Measurements from ENCODE around the gene GLB1L. TPM values are rescaled to one million over a fixed set of nuclear protein-coding genes. Genes with fewer than 3 reads are reported as not detected.
"Not testable (repeated sequence)": the region's sequence is repeated elsewhere in the genome, so short reads cannot be mapped to it uniquely, and the experiment has no call there.

The GLB1L gene
- total and polyA plus RNA-seq, 2 experiments from 2014 or later, result 3.4 to 13.5 TPM

- H3K9me3 ChIP-seq (ENCODE audit: low read depth), result no peaks in the 10 kb centered on the region
- in situ Hi-C loops (cut with MboI), result no loop called here
- peaks cover 11% of the 10 kb centered on the region; the same call in 1 of the 2 replicates for H3K4me1 ChIP-seq (ENCODE audit: insufficient read depth)
- no peak for DNase-seq
- no peaks in the 10 kb centered on the region for H3K27me3 ChIP-seq (replicated peaks; ENCODE audit: insufficient read depth)
- H3K9me2 ChIP-seq (ENCODE audit: insufficient read depth), result no peaks in the 10 kb centered on the region
- no peaks in the 10 kb centered on the region for H4K20me1 ChIP-seq (ENCODE audit: insufficient read depth)
- peaks cover 17% of the 10 kb centered on the region for H3F3A ChIP-seq (ENCODE audit: insufficient read depth)
- peak overlapping the region; percentile 88 for H2AFZ ChIP-seq
- H3K36me3 ChIP-seq (ENCODE audit: low read depth), result no peaks in the 10 kb centered on the region
- TF ChIP-seq EZH2phosphoT487 (IDR thresholded peaks at IDR 0.05; ENCODE audit: insufficient read depth, low read depth) (no peak), EZH2 (IDR thresholded peaks at IDR 0.05; ENCODE audit: insufficient read depth, poor library complexity, severe bottlenecking) (no peak)
- 23 to 27% methylated on average over 7 of the region's 7 CpGs for WGBS, 2 experiments (ENCODE audit: low coverage in 1 of 2, low lambda C conversion rate in 2 of 2, missing lambda C conversion rate in 2 of 2)
- 0 out of 2 replicates have a peak, but pooled peaks cover 3% of the 10 kb centered on the region for H3K79me2 ChIP-seq (ENCODE audit: insufficient read depth)
- H3K9ac ChIP-seq, result peak overlapping the region; percentile 77
- H3K27ac ChIP-seq, result peak overlapping the region; percentile 69
- peak overlapping the region; percentile 93 for H3K4me2 ChIP-seq (ENCODE audit: unreplicated experiment)
- H3K4me3 ChIP-seq, result peak overlapping the region; percentile 78
Measured at GRCh38 chr2:219205981-219206327, 39.3 kb downstream of the GLB1L start.

GRCh38 chr2:219205165-219205538 is 40.1 kb downstream of the GLB1L start:
- Histone ChIP-seq H3K4me3 (no peak overlapping the region), H4K20me1 (ENCODE audit: insufficient read depth) (no peaks in the 10 kb centered on the region), H2AFZ (no peak overlapping the region), H3F3A (ENCODE audit: insufficient read depth) (peaks cover 17% of the 10 kb centered on the region), H3K27me3 (replicated peaks; ENCODE audit: insufficient read depth) (no peaks in the 10 kb centered on the region), H3K9me2 (ENCODE audit: insufficient read depth) (no peaks in the 10 kb centered on the region), H3K9me3 (ENCODE audit: low read depth) (no peaks in the 10 kb centered on the region), H3K36me3 (ENCODE audit: low read depth) (no peaks in the 10 kb centered on the region), H3K27ac (no peak overlapping the region), H3K9ac (no peak overlapping the region), H3K79me2 (ENCODE audit: insufficient read depth) (0 out of 2 replicates have a peak, but pooled peaks cover 3% of the 10 kb centered on the region), H3K4me1 (ENCODE audit: insufficient read depth) (peaks cover 11% of the 10 kb centered on the region; the same call in 1 of the 2 replicates), H3K4me2 (ENCODE audit: unreplicated experiment) (no peak overlapping the region)
- in situ Hi-C loops (cut with MboI), result no loop called here
- WGBS, 2 experiments (ENCODE audit: low coverage in 1 of 2, low lambda C conversion rate in 2 of 2, missing lambda C conversion rate in 2 of 2), result 78 to 79% methylated on average over 5 of the region's 5 CpGs
- no peak for TF ChIP-seq EZH2phosphoT487 (IDR thresholded peaks at IDR 0.05; ENCODE audit: insufficient read depth, low read depth)
- DNase-seq, result no peak

- no peak overlapping the region for H3K9ac ChIP-seq
- DNase-seq, result no peak
- H3F3A ChIP-seq (ENCODE audit: insufficient read depth), result peaks cover 17% of the 10 kb centered on the region
- no peaks in the 10 kb centered on the region for H4K20me1 ChIP-seq (ENCODE audit: insufficient read depth)
- H3K9me2 ChIP-seq (ENCODE audit: insufficient read depth), result no peaks in the 10 kb centered on the region
- H3K27ac ChIP-seq, result no peak overlapping the region
- WGBS, 2 experiments (ENCODE audit: low coverage in 1 of 2, low lambda C conversion rate in 2 of 2, missing lambda C conversion rate in 2 of 2), result 70 to 73% methylated on average over 7 of the region's 7 CpGs
- 0 out of 2 replicates have a peak, but pooled peaks cover 3% of the 10 kb centered on the region for H3K79me2 ChIP-seq (ENCODE audit: insufficient read depth)
- no peak overlapping the region for H3K4me3 ChIP-seq
- H3K9me3 ChIP-seq (ENCODE audit: low read depth), result no peaks in the 10 kb centered on the region
- no peak for TF ChIP-seq EZH2phosphoT487 (IDR thresholded peaks at IDR 0.05; ENCODE audit: insufficient read depth, low read depth)
- TF ChIP-seq EZH2 (IDR thresholded peaks at IDR 0.05; ENCODE audit: insufficient read depth, poor library complexity, severe bottlenecking), result no peak
- H3K36me3 ChIP-seq (ENCODE audit: low read depth), result no peaks in the 10 kb centered on the region
- in situ Hi-C loops (cut with MboI), result no loop called here
- peaks cover 11% of the 10 kb centered on the region; the same call in 1 of the 2 replicates for H3K4me1 ChIP-seq (ENCODE audit: insufficient read depth)
- H3K4me2 ChIP-seq (ENCODE audit: unreplicated experiment), result no peak overlapping the region
- H2AFZ ChIP-seq, result no peak overlapping the region
- no peaks in the 10 kb centered on the region for H3K27me3 ChIP-seq (replicated peaks; ENCODE audit: insufficient read depth)
Measured at GRCh38 chr2:219204425-219205164, 40.6 kb downstream of the GLB1L start.

- in situ Hi-C loops (cut with MboI); H3K79me2 ChIP-seq (ENCODE audit: insufficient read depth); H3K36me3 ChIP-seq (ENCODE audit: low read depth); DNase-seq; H3F3A ChIP-seq (ENCODE audit: insufficient read depth); H3K4me2 ChIP-seq (ENCODE audit: unreplicated experiment); H3K9me2 ChIP-seq (ENCODE audit: insufficient read depth); H2AFZ ChIP-seq; H3K27ac ChIP-seq; H3K9me3 ChIP-seq (ENCODE audit: low read depth); H3K4me1 ChIP-seq (ENCODE audit: insufficient read depth); H3K4me3 ChIP-seq; H3K9ac ChIP-seq; H3K27me3 ChIP-seq (replicated peaks; ENCODE audit: insufficient read depth); H4K20me1 ChIP-seq (ENCODE audit: insufficient read depth): not testable (repeated sequence)
- WGBS, 2 experiments (ENCODE audit: low coverage in 1 of 2, low lambda C conversion rate in 2 of 2, missing lambda C conversion rate in 2 of 2), result 70 to 73% methylated on average over 19 to 21 of the region's 21 CpGs
Measured at GRCh38 chr2:219201331-219201730, 43.9 kb downstream of the GLB1L start.

GRCh38 chr2:219200502-219201326 is 44.5 kb downstream of the GLB1L start:
- H3K79me2 ChIP-seq (ENCODE audit: insufficient read depth); H3K36me3 ChIP-seq (ENCODE audit: low read depth); H2AFZ ChIP-seq; H3K27me3 ChIP-seq (replicated peaks; ENCODE audit: insufficient read depth); H4K20me1 ChIP-seq (ENCODE audit: insufficient read depth); H3K27ac ChIP-seq; H3K4me1 ChIP-seq (ENCODE audit: insufficient read depth); H3F3A ChIP-seq (ENCODE audit: insufficient read depth); in situ Hi-C loops (cut with MboI); H3K4me2 ChIP-seq (ENCODE audit: unreplicated experiment); H3K9me3 ChIP-seq (ENCODE audit: low read depth); DNase-seq; H3K4me3 ChIP-seq; H3K9ac ChIP-seq; H3K9me2 ChIP-seq (ENCODE audit: insufficient read depth): not testable (repeated sequence)
- 63 to 65% methylated on average over 26 of the region's 26 CpGs for WGBS, 2 experiments (ENCODE audit: low coverage in 1 of 2, low lambda C conversion rate in 2 of 2, missing lambda C conversion rate in 2 of 2)
